SH-SY5Y (cell line): ENCODE results near the gene TTC1.

Source experiments
- GATA2 ChIP-seq: IDR thresholded peaks from 2 replicates; pipeline ENCODE4 v1.6.1; 2011; ENCODE audit warnings: mild to moderate bottlenecking, low read depth, low read length
- GATA3 ChIP-seq: IDR thresholded peaks from 2 replicates; pipeline ENCODE4 v1.6.1; 2011; ENCODE audit warnings: low read depth, mild to moderate bottlenecking, low read length, moderate library complexity

GRCh38 chr5:160033546-160034252, 24.8 kb downstream of the TTC1 start:
- TF ChIP-seq GATA3, result no peak
- TF ChIP-seq GATA2, result no peak
